Activated T-helper 1 cell treated with anti-CD3 and anti-CD28 coated beads, Interleukin-12 subunit alpha, Interleukin-12 subunit beta, Interleukin-2, Interleukin-4 antibody, amounts not matched to agents 30 ng/mL and 10 ng/mL and 1 ng/mL, durations not matched to agents 14 hours and 24 hours and 36 hours (primary cell): ENCODE data around the gene ENSA. TPM values are rescaled to one million over a fixed set of nuclear protein-coding genes. Genes with fewer than 3 reads are reported as not detected.
A peak's percentile ranks its signal among the peaks of the same experiment; 100 is the strongest.
"Not testable (repeated sequence)": the region's sequence is repeated elsewhere in the genome, so short reads cannot be mapped to it uniquely, and the experiment has no call there.

Source experiments
- DNase-seq: peaks from one replicate; pipeline ENCODE4 v3.0.0; 2021; ENCODE audit warnings: low spot score
- H3K27ac Mint-ChIP-seq: one replicate; pipeline ENCODE4 v1.8.0; 2021; ENCODE audit warnings: mild to moderate bottlenecking, mixed read lengths
- H3K27me3 Mint-ChIP-seq: one replicate; pipeline ENCODE4 v1.8.0; 2022; ENCODE audit warnings: mild to moderate bottlenecking, moderate library complexity, mixed read lengths; ENCODE audit not compliant: insufficient read depth
- H3K36me3 Mint-ChIP-seq: one replicate; pipeline ENCODE4 v1.8.0; 2021; ENCODE audit warnings: low read depth, mixed read lengths
- H3K4me1 Mint-ChIP-seq: one replicate; pipeline ENCODE4 v1.8.0; 2021; ENCODE audit warnings: low read depth, mixed read lengths
- H3K4me3 Mint-ChIP-seq: one replicate; pipeline ENCODE4 v1.8.0; 2021; ENCODE audit warnings: mild to moderate bottlenecking, moderate library complexity, mixed read lengths
- H3K9me3 Mint-ChIP-seq: one replicate; pipeline ENCODE4 v1.8.0; 2021; ENCODE audit warnings: mixed read lengths
- intact Hi-C: fragments of 100-400 bp; cut with micrococcal nuclease; formaldehyde crosslinking; loops from one replicate; pipeline ENCODE4 v1.15.1; 2024
- total RNA-seq: library from RNA; stranded (reverse); gene quantifications from 2 replicates; pipeline ENCODE4 v1.2.3, GENCODE V29; 2022

The ENSA gene
- total RNA-seq, 1 donor from 2014 or later: 285 TPM

DNA sequence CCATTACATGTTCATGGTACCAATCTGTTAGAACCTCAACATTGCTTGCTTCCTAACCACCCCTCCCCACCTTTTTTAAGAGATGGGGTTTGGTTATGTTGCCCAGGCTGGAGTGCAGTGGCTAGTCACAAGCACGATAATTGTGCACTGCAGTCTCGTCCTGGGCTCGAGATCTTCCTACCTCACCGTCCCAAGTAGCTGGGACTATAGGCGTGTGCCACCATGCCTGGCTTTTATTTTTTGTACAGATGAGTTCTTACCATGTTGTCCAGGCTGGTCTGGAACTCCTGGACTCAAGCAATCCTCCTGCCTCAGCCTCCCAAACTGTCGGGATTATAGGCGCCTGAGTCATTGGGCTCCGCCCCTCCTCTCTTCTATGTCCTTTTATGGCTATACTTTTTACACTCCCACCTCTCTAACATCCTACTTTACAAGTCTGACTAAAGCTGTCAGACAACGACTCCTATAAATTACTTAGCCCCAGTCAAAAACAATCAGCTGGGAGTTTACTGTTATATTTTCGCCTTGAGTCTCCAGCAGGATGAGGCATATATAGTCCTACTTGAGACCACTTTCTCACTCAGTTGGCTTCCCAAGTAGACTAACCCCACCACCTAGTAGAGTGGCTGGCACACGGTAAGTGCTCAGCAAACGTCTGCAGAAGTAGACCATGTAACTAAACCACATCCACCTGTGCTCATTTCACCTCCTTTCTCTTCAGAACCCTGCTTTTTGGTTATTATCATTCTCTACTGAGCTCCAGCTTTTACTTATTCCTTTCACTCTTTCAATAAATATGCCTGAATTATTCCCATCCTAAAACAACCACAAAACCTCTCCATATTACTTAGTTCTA lies 13.8 kb downstream of the ENSA start:
- H3K4me1 Mint-ChIP-seq: peaks cover 77% of the 10 kb centered on the region
- intact Hi-C loops: no loop called here
- H3K4me3 Mint-ChIP-seq: peak overlapping the region; percentile 45
- H3K27me3 Mint-ChIP-seq: no peaks in the 10 kb centered on the region
- H3K9me3 Mint-ChIP-seq: no peaks in the 10 kb centered on the region
- H3K36me3 Mint-ChIP-seq: peaks cover 39% of the 10 kb centered on the region
- DNase-seq: no peak
- peak overlapping the region; percentile 91 for H3K27ac Mint-ChIP-seq

DNA sequence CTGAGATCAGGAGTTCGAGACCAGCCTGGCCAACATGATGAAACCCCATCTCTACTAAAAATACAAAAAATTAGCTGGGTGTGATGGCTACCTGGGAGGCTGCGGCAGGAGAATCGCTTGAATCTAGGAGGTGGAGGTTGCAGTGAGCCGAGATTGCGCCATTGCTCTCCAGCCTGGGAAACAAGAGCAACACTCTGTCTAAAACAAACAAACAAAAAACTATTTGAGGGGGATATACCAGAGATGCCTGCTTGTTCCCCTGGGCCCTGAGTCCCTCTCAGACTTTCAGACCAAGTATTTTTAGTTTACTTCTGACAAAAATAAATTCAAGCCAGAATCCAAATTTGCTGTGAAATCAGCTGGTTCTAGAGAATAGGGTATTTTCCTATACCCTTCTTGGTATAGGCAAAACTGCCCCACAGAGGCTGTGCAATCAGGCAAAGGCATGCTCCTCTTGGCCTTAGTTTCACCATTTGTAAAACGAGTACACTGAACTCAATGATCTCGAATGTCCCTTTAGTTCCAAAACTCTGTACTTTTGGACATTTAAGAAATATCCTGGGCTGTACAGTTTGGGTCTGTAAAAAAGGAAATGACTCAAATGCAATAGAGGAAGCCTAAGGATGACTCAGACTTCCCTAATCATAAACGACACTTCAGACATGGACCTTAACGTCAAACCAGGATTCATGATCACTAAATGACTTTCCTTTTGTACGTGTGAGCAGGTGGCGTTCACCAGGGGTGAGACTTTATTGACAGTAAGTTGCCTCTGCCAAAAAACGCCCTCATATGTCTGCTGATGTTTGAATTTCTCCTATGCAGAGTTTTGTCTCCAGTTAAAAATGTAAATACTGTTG lies 16.1 kb downstream of the ENSA start:
- Mint-ChIP-seq H3K36me3 (peaks cover 32% of the 10 kb centered on the region), H3K4me1 (peaks cover 62% of the 10 kb centered on the region), H3K9me3 (no peaks in the 10 kb centered on the region)

DNA sequence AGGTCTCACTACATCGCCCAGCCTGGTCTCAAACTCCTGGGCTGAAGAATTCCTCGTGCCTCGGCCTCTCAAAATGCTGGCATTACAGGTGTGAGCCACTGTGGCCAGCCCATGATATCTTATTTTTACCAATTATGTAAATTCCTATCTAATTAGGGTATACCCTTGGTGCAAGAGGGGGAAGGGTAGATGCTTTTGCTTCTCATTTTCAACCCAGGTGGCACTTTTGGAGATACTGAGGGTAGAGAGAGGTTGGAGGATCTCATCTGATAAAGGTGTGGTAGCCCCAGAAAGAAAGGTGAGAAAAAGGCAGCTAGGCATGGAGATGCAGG lies 17.4 kb downstream of the ENSA start:
- peak overlapping the region; percentile 98 for H3K27ac Mint-ChIP-seq
- no peak for DNase-seq
- H3K4me1 Mint-ChIP-seq: peaks cover 56% of the 10 kb centered on the region
- H3K27me3 Mint-ChIP-seq: no peaks in the 10 kb centered on the region
- intact Hi-C loops: loop anchor here (2.0 to 5.0 kb wide), 2 partner anchors 125 to 605 kb away; partner anchors contain the start of gene TARS2
- no peaks in the 10 kb centered on the region for H3K9me3 Mint-ChIP-seq
- H3K36me3 Mint-ChIP-seq: peaks cover 30% of the 10 kb centered on the region
- H3K4me3 Mint-ChIP-seq: peak overlapping the region; percentile 15

More for the DNA sequence above, 16.1 kb downstream of the ENSA start:
- intact Hi-C loops: loop anchor here (1.0 to 5.0 kb wide), 4 partner anchors 11 to 606 kb away; partner anchors contain the start of gene TARS2
- peak overlapping the region; percentile 98 for H3K27ac Mint-ChIP-seq
- no peaks in the 10 kb centered on the region for H3K27me3 Mint-ChIP-seq
- peak overlapping the region; percentile 53 for H3K4me3 Mint-ChIP-seq
- peak; percentile 49 for DNase-seq

DNA sequence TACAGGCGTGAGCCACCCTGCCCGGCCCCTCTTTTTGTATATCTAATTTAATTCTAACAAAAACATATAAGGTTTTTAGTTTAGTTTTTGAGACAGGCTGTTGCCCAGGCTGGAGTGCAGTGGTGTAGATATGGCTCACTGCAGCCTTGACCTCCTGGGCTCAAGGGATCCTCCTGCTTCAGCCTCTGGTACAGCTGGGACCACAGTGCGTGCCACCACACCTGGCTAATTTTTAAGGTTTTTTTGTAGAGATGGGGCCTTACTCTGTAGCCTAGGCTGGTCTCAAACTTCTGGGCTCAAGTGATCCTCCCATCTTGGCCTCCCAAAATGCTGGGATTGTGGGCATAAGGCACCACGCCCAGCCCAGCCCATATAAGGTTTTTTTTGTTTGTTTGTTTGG lies 18.8 kb downstream of the ENSA start:
- Mint-ChIP-seq H3K9me3 (no peaks in the 10 kb centered on the region), H3K4me1 (peaks cover 48% of the 10 kb centered on the region), H3K4me3 (no peak overlapping the region), H3K27me3 (no peaks in the 10 kb centered on the region), H3K36me3 (peaks cover 21% of the 10 kb centered on the region), H3K27ac (peak overlapping the region; percentile 98)
- intact Hi-C loops: loop anchor here (5.0 kb wide), 1 partner anchor 603 kb away; no protein-coding TSS in a partner anchor
- no peak for DNase-seq

DNA sequence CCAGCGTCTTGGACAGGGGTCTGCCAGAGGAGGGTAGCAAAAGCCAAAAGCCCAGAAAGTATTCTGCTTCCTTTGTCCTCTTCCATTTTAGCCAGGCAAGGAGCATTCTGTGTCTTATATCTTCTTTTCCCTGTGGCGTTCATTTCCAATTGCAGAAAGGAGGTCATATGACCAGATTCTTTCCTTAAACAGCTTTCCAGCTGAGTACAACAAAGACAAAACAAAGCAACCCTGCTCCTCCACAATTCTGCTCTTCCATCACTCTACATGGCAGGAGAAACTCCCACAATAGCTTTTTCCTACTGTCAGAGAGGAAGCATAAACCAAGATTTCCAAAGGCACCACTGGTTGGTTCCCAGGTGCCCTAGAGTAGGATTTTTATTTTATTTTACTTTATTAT lies 19.7 kb downstream of the ENSA start:
- no peak overlapping the region for H3K4me3 Mint-ChIP-seq
- H3K9me3 Mint-ChIP-seq: no peaks in the 10 kb centered on the region
- DNase-seq: no peak
- H3K27me3 Mint-ChIP-seq: no peaks in the 10 kb centered on the region
- peaks cover 21% of the 10 kb centered on the region for H3K36me3 Mint-ChIP-seq
- intact Hi-C loops: loop anchor here (5.0 kb wide), 1 partner anchor 602 kb away; no protein-coding TSS in a partner anchor
- H3K27ac Mint-ChIP-seq: peak overlapping the region; percentile 77
- peaks cover 43% of the 10 kb centered on the region for H3K4me1 Mint-ChIP-seq

DNA sequence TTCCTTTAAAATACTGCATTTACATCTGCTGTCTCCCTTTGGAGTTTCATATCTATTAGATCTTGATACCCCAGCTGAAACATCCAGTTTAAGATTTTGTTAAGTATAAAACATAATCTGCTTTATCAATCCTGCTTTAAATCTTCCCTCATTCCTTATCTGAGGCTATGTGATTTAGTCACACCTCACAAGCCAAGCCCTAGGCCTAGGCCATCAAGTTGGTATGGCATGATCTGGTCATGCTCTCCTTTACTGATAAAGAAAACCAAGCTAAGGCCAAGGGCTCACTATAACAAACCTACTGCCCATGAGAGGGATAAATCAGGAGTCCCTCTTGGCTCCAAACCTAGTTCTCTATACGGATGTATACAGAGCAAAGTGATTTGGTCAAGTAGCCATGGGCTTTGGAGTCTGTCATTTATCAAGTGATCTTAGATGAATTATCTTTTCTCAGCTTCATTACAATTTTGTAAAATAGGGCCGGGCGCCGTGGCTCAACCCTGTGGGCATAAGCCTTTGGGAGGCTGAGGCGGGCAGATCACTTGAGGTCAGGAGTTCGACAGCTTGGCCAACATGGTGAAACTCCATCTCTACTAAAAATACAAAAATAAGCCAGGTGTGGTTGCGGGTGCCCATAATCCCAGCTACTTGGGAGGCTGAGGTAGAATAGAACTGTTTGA lies 22.8 kb downstream of the ENSA start:
- intact Hi-C loops: no loop called here
- peaks cover 26% of the 10 kb centered on the region for H3K36me3 Mint-ChIP-seq
- H3K27me3 Mint-ChIP-seq: no peaks in the 10 kb centered on the region
- peak overlapping the region; percentile 35 for H3K27ac Mint-ChIP-seq
- DNase-seq: no peak
- H3K4me1 Mint-ChIP-seq: peaks cover 29% of the 10 kb centered on the region
- no peak overlapping the region for H3K4me3 Mint-ChIP-seq
- no peaks in the 10 kb centered on the region for H3K9me3 Mint-ChIP-seq

DNA sequence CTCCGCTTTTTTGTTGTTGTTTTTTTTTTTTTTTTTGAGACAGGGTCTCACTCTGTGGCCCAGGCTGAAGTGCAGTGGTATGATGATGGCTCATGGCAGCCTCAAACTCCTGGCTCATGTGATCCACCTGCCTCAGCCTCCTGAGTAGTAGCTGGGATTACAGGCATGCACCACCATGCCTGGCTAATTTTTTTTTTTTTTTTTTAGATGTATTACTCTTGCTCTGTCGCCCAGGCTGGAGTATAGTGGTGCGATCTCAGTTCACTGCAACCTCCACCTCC lies 24.0 kb downstream of the ENSA start:
- H3K9me3 Mint-ChIP-seq, H3K4me3 Mint-ChIP-seq, DNase-seq, H3K27me3 Mint-ChIP-seq, intact Hi-C loops, H3K27ac Mint-ChIP-seq: not testable (repeated sequence)
- Mint-ChIP-seq H3K4me1 (peaks cover 22% of the 10 kb centered on the region), H3K36me3 (peaks cover 26% of the 10 kb centered on the region)

DNA sequence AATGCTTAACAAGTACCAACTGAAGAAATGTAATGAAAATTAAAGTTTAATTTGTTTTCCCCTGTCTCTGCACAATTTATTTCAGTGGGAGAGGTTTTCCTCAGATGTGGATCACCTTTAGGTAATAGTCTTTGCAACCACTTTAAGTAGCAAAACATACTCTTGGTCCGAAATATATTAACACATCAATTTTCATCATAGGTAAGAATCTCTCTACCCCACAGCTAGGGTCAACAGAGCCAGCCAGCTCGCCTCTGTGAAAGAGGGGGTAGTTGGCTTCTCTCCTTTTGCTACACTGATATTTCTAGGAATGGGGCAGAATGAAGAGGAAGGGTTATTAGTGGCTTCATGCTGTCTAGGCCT lies 25.2 kb downstream of the ENSA start:
- intact Hi-C loops: no loop called here

DNA sequence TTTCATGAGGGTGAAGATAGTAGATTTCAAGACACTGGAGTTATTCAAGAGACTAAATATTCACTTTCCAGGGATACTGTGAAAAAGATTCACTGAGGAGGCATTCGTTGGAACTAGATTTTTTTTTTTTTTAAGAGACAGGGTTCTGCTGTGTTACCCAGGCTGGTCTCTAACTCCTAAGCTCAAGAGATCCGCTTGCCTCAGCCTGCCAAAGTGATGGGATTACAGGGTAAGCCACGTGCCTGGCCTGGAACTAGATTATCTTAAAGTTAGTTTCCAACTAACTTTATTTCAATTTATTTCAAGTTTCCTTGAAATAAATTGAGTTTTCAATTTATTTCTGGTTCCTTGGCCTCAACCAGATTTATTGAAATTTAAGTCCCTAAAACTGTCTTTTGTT lies 25.7 kb downstream of the ENSA start:
- intact Hi-C loops: no loop called here
- H3K36me3 Mint-ChIP-seq: peaks cover 24% of the 10 kb centered on the region
- H3K27me3 Mint-ChIP-seq: no peaks in the 10 kb centered on the region

More for the DNA sequence above, 25.2 kb downstream of the ENSA start:
- Mint-ChIP-seq H3K4me1 (peaks cover 22% of the 10 kb centered on the region), H3K27me3 (no peaks in the 10 kb centered on the region), H3K36me3 (peaks cover 26% of the 10 kb centered on the region), H3K9me3 (no peaks in the 10 kb centered on the region), H3K4me3 (no peak overlapping the region), H3K27ac (peak overlapping the region; percentile 80)
- no peak for DNase-seq

DNA sequence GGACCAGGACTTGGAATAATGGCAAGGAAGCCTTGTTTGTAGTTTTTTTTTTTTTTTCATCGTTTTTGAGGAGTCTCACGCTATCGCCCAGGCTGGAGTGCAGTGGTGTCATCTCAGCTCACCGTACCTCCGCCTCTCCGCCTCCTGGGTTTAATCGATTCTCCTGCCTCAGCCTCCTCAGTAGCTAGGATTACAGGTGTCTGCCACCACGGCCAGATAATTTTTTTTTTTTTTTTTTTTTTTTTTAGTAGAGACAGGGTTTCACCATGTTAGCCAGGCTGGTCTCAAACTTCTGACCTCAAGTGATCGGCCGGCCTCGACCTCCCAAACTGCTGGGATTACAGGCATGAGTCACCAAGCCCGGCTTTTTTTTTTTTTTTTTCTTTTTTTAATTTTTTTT lies 27.0 kb downstream of the ENSA start:
- H3K27ac Mint-ChIP-seq, intact Hi-C loops, H3K9me3 Mint-ChIP-seq, H3K4me3 Mint-ChIP-seq, DNase-seq, H3K27me3 Mint-ChIP-seq: not testable (repeated sequence)
- Mint-ChIP-seq H3K4me1 (peaks cover 22% of the 10 kb centered on the region), H3K36me3 (peaks cover 24% of the 10 kb centered on the region)

More for the DNA sequence above, 25.7 kb downstream of the ENSA start:
- Mint-ChIP-seq H3K4me3 (no peak overlapping the region), H3K4me1 (peaks cover 22% of the 10 kb centered on the region), H3K9me3 (no peaks in the 10 kb centered on the region), H3K27ac (peak overlapping the region; percentile 81)
- no peak for DNase-seq

DNA sequence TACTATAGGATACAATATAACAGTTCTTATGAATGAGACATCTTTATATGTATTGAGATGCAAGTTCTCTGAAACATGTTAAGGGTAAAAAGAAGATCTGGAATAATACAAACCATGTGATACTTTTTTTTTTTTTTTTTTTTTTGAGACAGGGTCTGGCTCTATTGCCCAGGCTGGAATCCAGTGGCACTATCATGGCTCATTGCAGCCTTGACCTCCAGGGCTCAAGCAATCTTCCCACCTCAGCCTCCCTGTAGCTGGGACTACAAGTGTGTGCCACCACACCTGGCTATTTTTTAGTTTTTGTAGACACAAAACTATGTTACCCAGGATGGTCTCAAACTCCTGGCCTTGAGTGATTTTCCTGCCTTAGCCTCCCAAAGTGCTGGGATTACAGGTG lies 27.9 kb downstream of the ENSA start:
- H3K9me3 Mint-ChIP-seq: no peaks in the 10 kb centered on the region
- H3K36me3 Mint-ChIP-seq: peaks cover 25% of the 10 kb centered on the region
- no peaks in the 10 kb centered on the region for H3K27me3 Mint-ChIP-seq
- no peak overlapping the region for H3K27ac Mint-ChIP-seq
- H3K4me1 Mint-ChIP-seq: peaks cover 20% of the 10 kb centered on the region
- intact Hi-C loops: no loop called here
- no peak for DNase-seq
- no peak overlapping the region for H3K4me3 Mint-ChIP-seq

DNA sequence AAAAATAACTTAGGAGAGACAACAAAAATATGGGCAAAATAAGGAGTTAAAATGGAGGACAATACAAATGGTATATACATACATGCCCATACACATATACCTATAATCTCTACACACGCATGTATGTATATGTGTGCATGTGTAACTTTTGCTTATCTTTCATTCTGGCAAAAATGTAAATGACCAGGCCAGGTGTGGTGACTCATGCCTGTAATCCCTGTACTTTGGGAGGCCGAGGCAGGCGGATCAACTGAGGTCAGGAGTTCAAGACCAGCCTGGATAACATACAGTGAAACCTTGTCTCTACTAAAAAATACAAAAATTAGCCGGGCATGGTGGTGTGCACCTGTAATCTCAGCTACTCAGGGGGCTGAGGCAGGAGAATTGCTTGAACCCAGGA lies 31.1 kb downstream of the ENSA start:
- H3K36me3 Mint-ChIP-seq: peaks cover 16% of the 10 kb centered on the region
- H3K9me3 Mint-ChIP-seq, H3K27ac Mint-ChIP-seq, H3K27me3 Mint-ChIP-seq, DNase-seq, intact Hi-C loops, H3K4me1 Mint-ChIP-seq, H3K4me3 Mint-ChIP-seq: not testable (repeated sequence)

DNA sequence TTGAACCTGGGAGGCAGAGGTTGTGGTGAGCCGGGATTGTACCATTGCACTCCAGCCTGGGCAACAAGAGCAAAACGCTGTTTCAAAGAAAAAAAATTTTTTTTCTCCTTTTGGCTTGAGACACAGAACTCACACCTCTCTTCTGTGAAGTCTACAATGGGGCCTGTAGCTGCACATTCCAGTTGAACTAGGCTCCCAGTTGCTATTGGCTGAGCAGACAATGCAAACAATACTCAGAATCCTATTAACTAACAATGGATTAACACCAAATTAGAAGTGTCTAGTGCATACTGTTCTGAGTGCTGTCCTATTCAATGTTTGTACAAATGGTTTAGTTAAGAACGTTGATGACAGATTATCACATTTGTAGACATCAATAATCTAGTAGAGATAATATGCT lies 32.4 kb downstream of the ENSA start:
- intact Hi-C loops: no loop called here
- Mint-ChIP-seq H3K27me3 (no peaks in the 10 kb centered on the region), H3K27ac (no peak overlapping the region), H3K4me1 (peaks cover 6% of the 10 kb centered on the region), H3K9me3 (no peaks in the 10 kb centered on the region), H3K4me3 (no peak overlapping the region), H3K36me3 (peaks cover 13% of the 10 kb centered on the region)
- no peak for DNase-seq
